GM12873 (cell line): ENCODE measurements around the gene PMM2.

ENCODE experiments used
- CTCF ChIP-seq: IDR thresholded peaks from 2 replicates; pipeline ENCODE4 v1.5.1; 2012; ENCODE audit warnings: low read depth, mild to moderate bottlenecking, moderate library complexity, low read length, control low read depth; ENCODE audit not compliant: insufficient read depth; ENCODE audit errors: missing control alignments

The PMM2 gene

GRCh38 chr16:8798535-8799157 lies 1.0 kb downstream of the PMM2 start:
- no peak for TF ChIP-seq CTCF

DNA sequence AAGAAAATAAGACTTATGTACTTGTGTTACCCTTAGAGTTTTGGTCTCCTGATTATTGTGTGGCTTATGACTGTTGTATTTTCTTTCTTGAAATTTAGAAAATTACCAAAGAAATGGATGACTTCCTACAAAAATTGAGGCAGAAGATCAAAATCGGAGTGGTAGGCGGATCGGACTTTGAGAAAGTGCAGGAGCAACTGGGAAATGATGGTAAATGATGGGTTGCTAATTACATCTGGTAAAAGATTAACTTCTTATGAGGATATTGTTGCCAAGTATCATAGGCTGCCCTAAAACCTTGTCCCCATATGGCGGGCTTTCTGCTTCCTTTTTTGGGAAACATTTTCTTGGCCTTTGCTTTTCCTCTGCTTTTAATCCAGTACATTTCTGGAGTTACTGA lies 4.1 kb downstream of the PMM2 start:
- TF ChIP-seq CTCF: no peak

- TF ChIP-seq CTCF: no peak
Observed at GRCh38 chr16:8804313-8804712, 6.7 kb downstream of the PMM2 start.

GRCh38 chr16:8806272-8806983 lies 8.8 kb downstream of the PMM2 start:
- TF ChIP-seq CTCF: no peak

- TF ChIP-seq CTCF: no peak
Observed at GRCh38 chr16:8807189-8807588, 9.6 kb downstream of the PMM2 start.

- no peak for TF ChIP-seq CTCF
Observed at GRCh38 chr16:8808009-8808408, 10.4 kb downstream of the PMM2 start.

GRCh38 chr16:8808613-8809353 lies 11.1 kb downstream of the PMM2 start:
- no peak for TF ChIP-seq CTCF
